KMS-11 (cell line): Measurements from ENCODE around the gene LY6G5B.

ENCODE experiments used
- H2AFZ ChIP-seq: fragments of 200-600 bp; sonication (generic); 2 replicates; pipeline ENCODE4 v1.6.1; 2016; ENCODE audit warnings: antibody characterized with exemption, mixed run types, low read depth
- H3K27ac ChIP-seq: fragments of 200-600 bp; sonication (generic); 2 replicates; pipeline ENCODE4 v1.6.1; 2016; ENCODE audit warnings: mild to moderate bottlenecking, mixed run types
- H3K27me3 ChIP-seq: fragments of 200-600 bp; sonication (generic); 2 replicates; pipeline ENCODE4 v1.6.1; 2017; ENCODE audit warnings: mild to moderate bottlenecking, low read depth, mixed run types, moderate library complexity; ENCODE audit not compliant: insufficient read depth
- H3K36me3 ChIP-seq: fragments of 200-600 bp; sonication (generic); 2 replicates; pipeline ENCODE4 v1.6.1; 2017; ENCODE audit warnings: mild to moderate bottlenecking, mixed run types; ENCODE audit not compliant: insufficient read depth
- H3K4me1 ChIP-seq: fragments of 200-600 bp; sonication (generic); 2 replicates; pipeline ENCODE4 v1.6.1; 2016; ENCODE audit warnings: mild to moderate bottlenecking, low read depth, mixed run types; ENCODE audit not compliant: poor library complexity, severe bottlenecking
- H3K4me2 ChIP-seq: fragments of 200-600 bp; sonication (generic); 2 replicates; pipeline ENCODE4 v1.7.0; 2016; ENCODE audit warnings: mild to moderate bottlenecking, mixed run types
- H3K4me3 ChIP-seq: fragments of 200-600 bp; sonication (generic); IDR thresholded peaks from 2 replicates; pipeline ENCODE4 v1.6.1; 2017; ENCODE audit warnings: low read depth, low read length, mixed read lengths; ENCODE audit not compliant: insufficient read depth
- H3K79me2 ChIP-seq: fragments of 200-600 bp; sonication (generic); 2 replicates; pipeline ENCODE4 v1.6.1; 2016; ENCODE audit warnings: low read depth, mixed run types; ENCODE audit not compliant: insufficient read depth
- H3K9ac ChIP-seq: fragments of 200-600 bp; sonication (generic); 2 replicates; pipeline ENCODE4 v1.6.1; 2016; ENCODE audit warnings: mild to moderate bottlenecking, mixed run types
- H4K20me1 ChIP-seq: fragments of 200-600 bp; sonication (generic); 2 replicates; pipeline ENCODE4 v1.6.1; 2016; ENCODE audit warnings: mild to moderate bottlenecking, mixed run types; ENCODE audit not compliant: insufficient read depth
- CTCF ChIP-seq: fragments of 200-600 bp; sonication (generic); conservative IDR thresholded peaks from 2 replicates; pipeline ENCODE4 v1.6.1; 2017; ENCODE audit warnings: low read depth, mild to moderate bottlenecking, antibody characterized with exemption, low read length, moderate library complexity, mixed read lengths

Gene LY6G5B

GRCh38 chr6:31677955-31678354 lies 8.2 kb downstream of the LY6G5B start:
- H3K79me2 ChIP-seq = no peaks in the 10 kb centered on the region
- peak overlapping the region; percentile 30; the same call in 1 of the 2 replicates for H3K27ac ChIP-seq
- H2AFZ ChIP-seq = no peak overlapping the region; the same call in 1 of the 2 replicates
- H3K4me2 ChIP-seq = peak overlapping the region; percentile 13; the same call in 1 of the 2 replicates
- no peaks in the 10 kb centered on the region for H4K20me1 ChIP-seq
- no peak overlapping the region for H3K9ac ChIP-seq
- no peak overlapping the region for H3K4me3 ChIP-seq
- TF ChIP-seq CTCF = no peak
- no peaks in the 10 kb centered on the region for H3K36me3 ChIP-seq
- H3K27me3 ChIP-seq = no peaks in the 10 kb centered on the region
- H3K4me1 ChIP-seq = peaks cover 49% of the 10 kb centered on the region

- Histone ChIP-seq H3K9ac (peak within 1 kb of the TSS; percentile 27; the same call in 1 of the 2 replicates), H3K27ac (no peak within 1 kb of the TSS), H3K4me3 (no peak within 1 kb of the TSS), H4K20me1 (no peaks in the 10 kb centered on the region), H3K4me1 (peaks cover 49% of the 10 kb centered on the region), H3K27me3 (no peaks in the 10 kb centered on the region), H3K79me2 (no peaks in the 10 kb centered on the region), H3K4me2 (peak within 1 kb of the TSS; percentile 45; the same call in 1 of the 2 replicates), H2AFZ (peak within 1 kb of the TSS; percentile 76), H3K36me3 (no peaks in the 10 kb centered on the region)
- peak; percentile 59 for TF ChIP-seq CTCF
Measured at GRCh38 chr6:31680226-31681134, 10.7 kb downstream of the LY6G5B start, which contains the start of gene LY6G5C. Gene LY6G5C (minus strand): TSS chr6:31681067. CDS start chr6:31680373, 694 bp downstream.

- Histone ChIP-seq H3K4me3 (no peak overlapping the region), H2AFZ (no peak overlapping the region), H3K4me2 (no peak overlapping the region; the same call in 1 of the 2 replicates), H4K20me1 (no peaks in the 10 kb centered on the region), H3K4me1 (peaks cover 48% of the 10 kb centered on the region), H3K9ac (no peak overlapping the region), H3K79me2 (no peaks in the 10 kb centered on the region), H3K27ac (no peak overlapping the region), H3K36me3 (no peaks in the 10 kb centered on the region), H3K27me3 (no peaks in the 10 kb centered on the region)
- TF ChIP-seq CTCF = no peak
Measured at GRCh38 chr6:31681135-31681671, 11.4 kb downstream of the LY6G5B start.

GRCh38 chr6:31683591-31683990 lies 13.8 kb downstream of the LY6G5B start:
- H3K4me2 ChIP-seq = no peak overlapping the region
- H3K9ac ChIP-seq = no peak overlapping the region
- no peak overlapping the region for H3K27ac ChIP-seq
- peaks cover 24% of the 10 kb centered on the region for H3K4me1 ChIP-seq
- no peaks in the 10 kb centered on the region for H3K79me2 ChIP-seq
- H3K4me3 ChIP-seq = no peak overlapping the region
- H4K20me1 ChIP-seq = no peaks in the 10 kb centered on the region
- no peak overlapping the region for H2AFZ ChIP-seq
- TF ChIP-seq CTCF = no peak
- H3K36me3 ChIP-seq = no peaks in the 10 kb centered on the region
- no peaks in the 10 kb centered on the region for H3K27me3 ChIP-seq
